Endometrial microvascular endothelial cells (primary cell): ENCODE data around the gene CDK5R1. TPM values are rescaled to one million over a fixed set of nuclear protein-coding genes. Genes with fewer than 3 reads are reported as not detected.

Experiments used
- in situ Hi-C: cut with HindIII; loops from 2 replicates; pipeline ENCODE4 v1.10.0; 2017; ENCODE audit warnings: low sequenced_read_pairs, low pct_unique_long_range_greater_than_20kb; ENCODE audit errors: inconsistent ontology term
- total RNA-seq: library from RNA; depleted of rRNA; stranded (reverse); fragments of >200 nt; gene quantifications from one replicate; pipeline ENCODE4 v1.2.3, GENCODE V29; 2015; ENCODE audit errors: inconsistent ontology term

Gene CDK5R1
- total RNA-seq, 1 donor from 2014 or later: 1.5 TPM

DNA sequence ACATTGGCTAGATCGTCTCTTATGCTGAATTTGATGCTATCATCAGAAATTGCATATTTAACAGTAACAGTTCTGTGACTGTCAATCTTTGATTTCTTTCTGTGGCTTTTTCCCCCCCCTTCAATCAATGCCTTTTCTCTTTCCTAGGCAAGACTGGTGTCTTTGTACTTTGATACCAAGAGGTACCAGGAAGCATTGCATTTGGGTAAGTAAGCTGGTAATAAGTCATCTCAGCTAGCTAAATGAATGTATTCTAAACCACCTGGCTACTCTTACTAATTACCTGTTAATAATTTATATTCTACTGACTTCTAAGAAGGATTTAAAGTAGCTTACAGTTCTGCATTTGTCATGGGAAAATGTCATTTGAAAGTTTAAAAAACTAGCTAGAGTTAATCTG, 22.4 kb upstream of the CDK5R1 start:
- in situ Hi-C loops: no loop called here

DNA sequence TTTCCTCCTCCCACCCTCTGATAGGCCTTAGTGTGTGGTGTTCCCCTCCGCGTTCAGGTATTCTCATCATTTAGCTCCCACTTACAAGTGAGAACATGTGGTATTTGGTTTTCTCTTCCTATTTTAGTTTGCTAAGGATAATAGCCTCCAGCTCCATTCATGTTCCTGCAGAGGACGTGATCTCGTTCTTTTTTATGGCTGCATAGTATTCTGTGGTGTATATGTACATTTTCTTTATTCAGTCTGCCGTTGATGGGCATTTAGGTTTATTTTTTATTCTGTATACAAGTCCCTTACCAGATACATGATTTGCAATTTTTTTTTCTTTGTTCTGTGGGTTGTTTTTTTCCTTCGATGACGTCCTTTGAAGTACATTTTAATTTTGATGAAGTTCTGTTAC, 18.8 kb upstream of the CDK5R1 start:
- in situ Hi-C loops: no loop called here

DNA sequence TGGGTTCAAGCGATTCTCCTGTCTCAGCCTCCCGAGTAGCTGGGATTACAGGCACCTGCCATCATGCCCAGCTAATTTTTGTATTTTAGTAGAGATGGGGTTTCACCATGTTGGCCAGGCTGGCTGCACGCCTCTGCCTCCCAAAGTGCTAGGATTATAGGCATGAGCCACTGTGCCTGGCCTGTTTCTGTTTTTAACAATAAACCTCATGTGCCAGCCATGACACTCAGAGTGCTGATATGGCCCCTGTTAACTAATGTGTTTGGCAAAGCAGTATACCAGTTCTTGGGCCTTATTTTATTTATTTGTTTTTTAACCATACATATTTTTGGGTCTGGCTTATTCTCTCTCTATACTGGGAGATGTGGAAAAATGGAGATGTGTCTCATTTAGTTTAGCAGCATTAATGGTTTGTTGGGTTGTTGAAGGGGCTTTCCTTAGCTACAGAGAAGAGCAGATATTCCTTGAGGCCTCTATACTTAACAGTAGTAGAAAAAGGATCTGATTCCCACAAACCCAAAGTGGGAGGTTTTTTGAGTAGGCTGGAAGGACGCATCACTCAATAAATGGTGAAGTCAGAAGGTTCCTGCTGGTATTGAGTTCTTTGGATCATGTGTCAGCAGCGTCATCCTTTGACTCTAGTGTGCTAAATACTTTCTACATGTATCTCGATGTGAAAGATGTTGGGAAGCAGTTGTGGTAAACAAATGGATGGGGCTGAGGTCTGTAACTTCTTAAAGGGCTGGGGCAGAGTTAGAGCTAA, 16.2 kb upstream of the CDK5R1 start:
- in situ Hi-C loops: no loop called here

GRCh38 chr17:32471652-32472051, 15.1 kb upstream of the CDK5R1 start:
- in situ Hi-C loops: no loop called here

GRCh38 chr17:32475258-32475657, 11.5 kb upstream of the CDK5R1 start:
- in situ Hi-C loops: no loop called here

GRCh38 chr17:32477220-32477619, 9.6 kb upstream of the CDK5R1 start:
- in situ Hi-C loops: no loop called here

GRCh38 chr17:32479074-32479617, 7.6 kb upstream of the CDK5R1 start:
- in situ Hi-C loops: no loop called here

- in situ Hi-C loops: no loop called here
Measured at GRCh38 chr17:32481193-32481592, 5.6 kb upstream of the CDK5R1 start.

DNA sequence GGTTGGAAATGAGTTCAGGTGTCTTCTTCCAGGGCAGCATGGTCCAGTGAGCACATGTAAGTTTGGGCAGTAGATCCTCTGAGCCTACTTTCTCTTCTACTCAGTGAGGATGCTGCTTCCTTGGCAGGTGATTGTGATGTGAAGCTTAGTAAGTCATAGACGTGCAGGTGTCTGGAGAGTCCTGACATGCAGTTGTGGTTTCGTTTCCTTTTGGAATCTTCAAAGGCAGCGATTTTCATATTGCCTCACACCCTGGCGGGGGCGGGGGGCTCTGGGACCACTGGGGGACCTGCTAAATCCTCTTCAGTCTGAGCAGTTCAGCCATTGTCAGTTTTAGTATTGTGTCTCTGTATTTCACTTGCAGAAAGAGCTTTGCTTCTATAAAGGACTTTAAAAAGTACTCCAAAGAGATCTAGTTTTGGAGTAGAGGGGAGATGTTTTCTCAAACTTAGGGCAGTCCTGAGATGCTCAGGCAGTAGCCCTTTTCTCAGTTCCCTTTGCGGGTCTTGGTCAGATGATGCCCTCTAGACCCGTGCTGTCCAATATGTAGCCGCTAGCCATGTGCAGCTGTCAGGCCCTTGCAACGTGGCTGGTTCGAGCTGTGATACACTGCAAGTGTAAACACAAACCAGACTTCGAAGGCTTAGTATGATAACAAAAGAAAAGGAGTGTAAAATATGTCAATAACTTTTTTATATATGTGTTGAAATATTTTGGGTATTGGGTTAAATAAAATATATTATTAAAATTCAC, 4.0 kb upstream of the CDK5R1 start:
- in situ Hi-C loops: no loop called here

GRCh38 chr17:32483451-32484019, 3.3 kb upstream of the CDK5R1 start:
- in situ Hi-C loops: no loop called here

GRCh38 chr17:32484041-32484461, 2.7 kb upstream of the CDK5R1 start:
- in situ Hi-C loops: no loop called here

GRCh38 chr17:32484628-32485027, 2.2 kb upstream of the CDK5R1 start:
- in situ Hi-C loops: no loop called here

GRCh38 chr17:32485261-32486110, 1.3 kb upstream of the CDK5R1 start:
- in situ Hi-C loops: no loop called here

DNA sequence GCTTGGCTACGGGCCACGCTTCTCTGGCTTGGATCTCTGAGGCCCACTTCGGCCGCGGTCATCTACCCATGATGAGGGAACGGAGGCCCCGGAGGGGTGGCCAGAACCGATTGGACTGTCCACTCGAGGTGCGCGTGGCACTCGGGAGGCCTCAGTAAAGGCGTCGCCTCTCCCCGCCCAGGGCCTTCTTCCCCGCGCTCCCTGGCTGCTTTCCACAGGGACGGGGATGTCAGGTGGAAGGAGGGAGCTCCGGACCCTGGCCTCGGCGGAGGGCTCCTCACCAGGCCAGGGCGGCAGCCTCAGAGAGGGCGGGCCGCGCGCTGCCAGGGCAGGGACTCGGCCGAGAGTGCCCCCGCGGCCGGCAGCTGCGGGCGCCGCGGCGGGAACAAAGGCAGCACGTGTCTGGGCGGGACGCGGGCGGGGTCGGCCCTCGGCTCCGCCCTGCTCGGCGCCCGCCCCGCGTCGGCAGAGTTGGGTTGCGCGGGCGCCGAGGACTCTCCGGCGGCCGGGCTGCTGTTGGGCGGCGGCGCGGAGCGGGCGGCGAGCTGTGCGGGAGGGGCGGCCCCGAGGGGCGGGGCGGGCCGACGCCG, 587 bp upstream of the CDK5R1 start:
- in situ Hi-C loops: no loop called here

GRCh38 chr17:32487473-32488176, 832 bp downstream of the CDK5R1 start:
- in situ Hi-C loops: no loop called here

- in situ Hi-C loops: no loop called here
Measured at GRCh38 chr17:32488177-32488542, 1.4 kb downstream of the CDK5R1 start.

GRCh38 chr17:32488604-32489180, 1.9 kb downstream of the CDK5R1 start:
- in situ Hi-C loops: no loop called here
